Fibroblast of skin of abdomen (primary cell): ENCODE results near the gene OPRL1.
"Not testable (repeated sequence)": the region's sequence is repeated elsewhere in the genome, so short reads cannot be mapped to it uniquely, and the experiment has no call there.

ENCODE experiments used
- DNase-seq: peaks from one replicate; pipeline ENCODE4 v3.0.0-alpha.2; 2013

The OPRL1 gene

DNA sequence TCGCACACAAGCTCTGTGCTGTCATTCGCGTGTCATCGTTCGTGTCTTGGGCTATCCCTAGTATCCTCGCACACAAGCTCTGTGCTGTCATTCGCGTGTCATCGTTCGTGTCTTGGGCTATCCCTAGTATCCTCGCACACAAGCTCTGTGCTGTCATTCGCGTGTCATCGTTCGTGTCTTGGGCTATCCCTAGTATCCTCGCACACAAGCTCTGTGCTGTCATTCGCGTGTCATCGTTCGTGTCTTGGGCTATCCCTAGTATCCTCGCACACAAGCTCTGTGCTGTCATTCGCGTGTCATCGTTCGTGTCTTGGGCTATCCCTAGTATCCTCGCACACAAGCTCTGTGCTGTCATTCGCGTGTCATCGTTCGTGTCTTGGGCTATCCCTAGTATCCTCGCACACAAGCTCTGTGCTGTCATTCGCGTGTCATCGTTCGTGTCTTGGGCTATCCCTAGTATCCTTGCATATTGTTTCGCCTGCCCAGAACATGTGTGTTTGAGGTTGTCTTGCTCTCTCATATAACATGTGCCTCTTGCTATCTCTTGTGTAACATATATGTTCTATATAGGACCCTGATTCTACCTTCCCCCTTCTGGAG is 7.4 kb downstream of the OPRL1 start:
- not testable (repeated sequence) for DNase-seq

DNA sequence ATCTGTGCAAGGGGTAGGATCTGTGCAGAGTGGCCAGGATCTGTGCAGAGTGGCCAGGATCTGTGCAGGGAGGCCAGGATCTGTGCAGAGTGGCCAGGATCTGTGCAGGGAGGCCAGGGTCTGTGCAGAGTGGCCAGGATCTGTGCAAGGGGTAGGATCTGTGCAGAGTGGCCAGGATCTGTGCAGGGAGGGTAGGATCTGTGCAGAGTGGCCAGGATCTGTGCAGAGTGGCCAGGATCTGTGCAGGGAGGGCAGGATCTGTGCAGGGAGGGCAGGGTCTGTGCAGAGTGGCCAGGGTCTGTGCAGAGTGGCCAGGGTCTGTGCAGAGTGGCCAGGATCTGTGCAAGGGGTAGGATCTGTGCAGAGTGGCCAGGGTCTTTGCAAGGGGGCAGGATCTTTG is 8.7 kb downstream of the OPRL1 start:
- not testable (repeated sequence) for DNase-seq

DNA sequence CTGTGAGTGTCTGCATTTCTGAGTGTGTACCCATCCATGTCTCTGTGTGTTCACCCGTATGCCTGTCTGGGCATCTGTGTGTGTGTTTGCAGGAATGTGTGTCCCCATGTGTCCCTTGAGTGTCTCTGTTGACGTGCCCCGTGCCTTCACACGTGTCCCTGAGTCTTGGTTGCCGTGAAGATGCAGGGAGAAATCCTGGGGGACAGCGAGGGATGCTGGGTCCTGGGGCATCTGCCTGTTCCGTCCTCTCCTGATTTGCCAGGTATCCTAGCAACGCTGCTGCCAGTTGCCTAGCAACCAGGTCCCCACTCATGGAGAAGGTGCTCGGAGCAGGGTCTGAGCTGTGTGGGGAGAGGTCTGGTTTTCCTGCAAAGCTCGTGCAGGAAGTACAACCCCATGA is 10.3 kb downstream of the OPRL1 start:
- DNase-seq, result no peak

DNA sequence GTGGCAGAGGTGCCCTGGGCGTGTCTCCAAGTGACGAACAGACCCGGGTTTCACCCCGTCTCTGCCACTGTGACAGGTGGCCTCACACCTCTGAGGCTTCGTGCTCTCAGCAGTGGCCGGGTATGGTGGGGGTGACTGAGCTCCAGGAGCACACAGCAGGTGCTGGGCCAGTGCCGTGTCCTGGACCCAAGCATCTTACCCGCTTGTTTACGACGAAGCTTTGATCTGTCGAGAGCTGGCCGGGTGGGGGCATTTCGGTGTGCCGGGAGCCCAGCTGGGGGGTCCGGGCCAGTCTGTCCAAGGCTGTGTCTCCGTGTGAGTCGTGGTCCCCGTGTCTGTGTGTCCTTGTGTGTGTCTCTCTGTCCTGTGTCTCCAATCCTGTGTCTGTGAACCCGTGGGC is 11.5 kb downstream of the OPRL1 start:
- DNase-seq, result no peak

DNA sequence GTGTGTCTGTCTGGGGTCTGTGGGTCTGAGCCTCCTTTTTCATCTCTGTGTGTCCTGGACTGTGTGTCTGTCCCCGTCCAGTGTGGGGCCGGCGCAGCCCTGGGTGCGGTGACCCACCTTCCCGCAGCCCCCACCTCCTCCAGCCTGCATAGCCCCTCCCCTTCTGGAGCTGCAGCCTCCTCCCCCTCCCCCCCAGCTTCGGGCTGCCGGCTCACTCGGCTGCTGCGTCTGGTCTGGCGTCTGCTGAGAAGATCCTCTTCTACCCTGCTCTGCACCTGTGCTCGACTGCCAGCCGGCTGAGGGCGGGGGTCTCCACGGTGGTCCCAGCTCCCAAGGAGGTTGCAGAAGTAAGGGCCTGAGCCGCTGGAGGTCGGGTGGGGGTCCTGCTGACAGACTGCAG is 11.9 kb downstream of the OPRL1 start:
- DNase-seq, result no peak

DNA sequence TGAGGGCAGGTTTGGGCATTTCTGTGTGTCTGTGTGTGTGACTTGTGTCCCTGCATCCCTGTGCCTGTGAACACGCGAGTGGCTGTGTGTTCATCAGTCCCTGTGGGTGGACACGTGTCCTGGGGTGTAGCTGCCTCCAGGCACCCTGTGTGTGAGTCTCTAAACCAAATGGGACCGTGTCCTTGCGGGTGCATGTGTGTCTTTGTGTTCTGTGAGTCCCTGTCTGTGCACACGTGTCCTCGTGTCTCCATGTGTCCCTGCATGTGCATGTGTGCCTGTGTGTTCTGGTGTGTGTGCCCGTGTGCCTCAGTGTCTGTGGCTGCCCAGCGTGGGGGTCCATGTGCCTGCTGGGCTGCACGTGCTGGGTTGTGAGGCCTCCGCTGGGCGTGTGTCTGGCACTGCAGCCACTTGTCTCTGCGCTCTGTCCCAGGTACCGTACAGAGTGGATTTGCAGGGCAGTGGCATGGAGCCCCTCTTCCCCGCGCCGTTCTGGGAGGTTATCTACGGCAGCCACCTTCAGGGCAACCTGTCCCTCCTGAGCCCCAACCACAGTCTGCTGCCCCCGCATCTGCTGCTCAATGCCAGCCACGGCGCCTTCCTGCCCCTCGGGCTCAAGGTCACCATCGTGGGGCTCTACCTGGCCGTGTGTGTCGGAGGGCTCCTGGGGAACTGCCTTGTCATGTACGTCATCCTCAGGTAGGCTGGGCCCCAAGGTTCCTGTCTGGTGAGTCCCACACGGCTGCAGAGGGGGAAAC is 12.6 kb downstream of the OPRL1 start:
- no peak for DNase-seq

DNA sequence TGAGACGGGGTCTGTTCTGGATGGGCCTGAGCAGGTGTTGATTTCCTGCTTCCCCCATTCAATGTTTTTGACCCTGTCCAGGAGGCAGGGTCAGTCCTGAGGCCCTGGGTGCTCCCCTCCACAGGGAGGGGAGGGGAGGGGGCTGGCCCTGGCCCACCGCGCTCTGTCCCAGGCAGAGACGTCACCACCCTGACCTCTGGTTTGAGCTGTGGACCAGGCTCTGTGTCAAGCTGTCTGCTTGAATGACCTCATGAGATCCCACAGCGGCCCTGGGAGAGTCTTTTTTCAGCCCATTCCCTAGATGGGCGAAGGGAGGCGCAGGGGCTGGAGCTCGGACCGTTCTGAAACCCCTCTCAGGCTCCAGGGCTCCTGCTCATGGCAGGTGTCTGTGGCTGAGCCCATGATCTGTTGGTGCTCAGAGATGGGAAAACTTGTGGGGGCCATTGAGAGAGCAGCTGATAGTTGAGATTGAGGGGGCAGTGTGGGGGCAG is 13.2 kb downstream of the OPRL1 start:
- DNase-seq, result no peak

DNA sequence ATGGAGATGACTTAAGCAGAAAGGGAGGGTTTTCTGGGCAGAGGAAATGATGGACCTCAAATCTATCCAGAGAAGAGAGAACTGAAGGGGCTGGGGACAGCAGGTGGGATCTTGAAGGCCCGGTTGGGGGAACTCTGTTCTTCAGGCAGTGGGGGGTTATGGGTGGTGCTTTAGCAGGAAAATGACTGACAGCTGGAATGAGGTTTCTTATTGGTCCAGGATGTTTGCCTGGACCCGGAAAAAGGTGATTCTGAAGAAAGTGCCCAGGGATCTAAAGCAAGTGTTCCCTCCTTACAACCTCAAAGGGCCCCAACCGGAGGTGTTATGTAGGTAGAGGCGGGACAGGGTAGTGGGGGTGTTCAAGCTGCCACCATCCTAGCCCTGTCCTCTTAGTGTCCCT is 15.6 kb downstream of the OPRL1 start:
- no peak for DNase-seq

DNA sequence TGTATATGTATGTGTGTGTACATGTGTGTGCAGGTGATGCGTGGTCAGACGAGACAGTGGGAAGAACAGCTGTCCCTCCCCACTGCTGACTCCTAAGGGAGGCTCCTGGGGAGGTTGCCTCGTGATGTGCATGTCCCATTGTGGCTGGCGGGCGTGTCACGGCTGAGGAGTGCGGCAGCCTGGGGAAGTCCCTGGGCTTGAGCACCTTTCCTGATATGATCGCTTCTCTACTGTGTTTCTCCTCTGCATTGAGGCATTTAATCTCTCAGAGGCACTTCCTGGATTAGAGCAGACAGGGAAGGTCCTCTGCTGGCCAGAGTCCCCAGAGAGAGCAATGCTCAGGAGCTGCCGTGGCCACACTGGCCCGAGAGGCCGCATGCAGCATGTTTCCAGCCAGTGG is 16.0 kb downstream of the OPRL1 start:
- no peak for DNase-seq

DNA sequence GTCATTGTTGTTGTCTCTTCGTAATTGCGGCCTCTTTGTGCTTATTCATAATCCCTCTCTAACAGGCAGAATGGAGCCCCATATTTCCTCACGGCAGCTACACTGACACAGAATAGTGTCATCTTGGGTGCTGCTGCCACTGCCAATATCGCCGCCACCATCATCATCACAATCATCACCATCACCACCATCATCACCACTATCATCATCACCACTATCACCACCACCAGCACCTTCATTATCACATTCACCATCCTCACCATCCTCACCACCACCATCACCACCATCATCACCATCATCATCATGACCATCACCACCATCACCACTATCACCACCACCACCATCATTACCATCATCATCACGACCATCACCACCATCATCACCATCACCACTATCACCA is 16.7 kb downstream of the OPRL1 start:
- DNase-seq, result no peak

DNA sequence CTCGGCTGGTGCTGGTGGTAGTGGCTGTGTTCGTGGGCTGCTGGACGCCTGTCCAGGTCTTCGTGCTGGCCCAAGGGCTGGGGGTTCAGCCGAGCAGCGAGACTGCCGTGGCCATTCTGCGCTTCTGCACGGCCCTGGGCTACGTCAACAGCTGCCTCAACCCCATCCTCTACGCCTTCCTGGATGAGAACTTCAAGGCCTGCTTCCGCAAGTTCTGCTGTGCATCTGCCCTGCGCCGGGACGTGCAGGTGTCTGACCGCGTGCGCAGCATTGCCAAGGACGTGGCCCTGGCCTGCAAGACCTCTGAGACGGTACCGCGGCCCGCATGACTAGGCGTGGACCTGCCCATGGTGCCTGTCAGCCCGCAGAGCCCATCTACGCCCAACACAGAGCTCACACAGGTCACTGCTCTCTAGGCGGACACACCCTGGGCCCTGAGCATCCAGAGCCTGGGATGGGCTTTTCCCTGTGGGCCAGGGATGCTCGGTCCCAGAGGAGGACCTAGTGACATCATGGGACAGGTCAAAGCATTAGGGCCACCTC is 18.7 kb downstream of the OPRL1 start:
- DNase-seq, result no peak

DNA sequence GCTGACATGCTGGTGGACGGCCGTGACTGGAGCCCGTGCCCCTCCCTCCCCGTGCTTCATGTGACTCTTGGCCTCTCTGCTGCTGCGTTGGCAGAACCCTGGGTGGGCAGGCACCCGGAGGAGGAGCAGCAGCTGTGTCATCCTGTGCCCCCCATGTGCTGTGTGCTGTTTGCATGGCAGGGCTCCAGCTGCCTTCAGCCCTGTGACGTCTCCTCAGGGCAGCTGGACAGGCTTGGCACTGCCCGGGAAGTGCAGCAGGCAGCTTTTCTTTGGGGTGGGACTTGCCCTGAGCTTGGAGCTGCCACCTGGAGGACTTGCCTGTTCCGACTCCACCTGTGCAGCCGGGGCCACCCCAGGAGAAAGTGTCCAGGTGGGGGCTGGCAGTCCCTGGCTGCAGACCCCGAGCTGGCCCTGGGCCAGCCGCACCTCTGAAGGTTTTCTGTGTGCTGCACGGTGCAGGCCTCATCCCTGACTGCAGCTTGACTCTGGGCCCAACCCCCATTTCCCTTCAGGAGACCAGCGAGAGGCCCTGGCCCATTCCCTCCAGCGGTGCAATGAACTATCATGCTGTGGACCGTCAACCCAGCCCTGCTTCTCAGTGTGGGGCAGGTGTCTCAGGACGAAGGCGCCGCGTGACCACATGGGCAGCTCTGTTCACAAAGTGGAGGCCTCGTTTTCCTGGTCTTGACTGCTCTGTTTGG is 19.4 kb downstream of the OPRL1 start:
- DNase-seq, result no peak

DNA sequence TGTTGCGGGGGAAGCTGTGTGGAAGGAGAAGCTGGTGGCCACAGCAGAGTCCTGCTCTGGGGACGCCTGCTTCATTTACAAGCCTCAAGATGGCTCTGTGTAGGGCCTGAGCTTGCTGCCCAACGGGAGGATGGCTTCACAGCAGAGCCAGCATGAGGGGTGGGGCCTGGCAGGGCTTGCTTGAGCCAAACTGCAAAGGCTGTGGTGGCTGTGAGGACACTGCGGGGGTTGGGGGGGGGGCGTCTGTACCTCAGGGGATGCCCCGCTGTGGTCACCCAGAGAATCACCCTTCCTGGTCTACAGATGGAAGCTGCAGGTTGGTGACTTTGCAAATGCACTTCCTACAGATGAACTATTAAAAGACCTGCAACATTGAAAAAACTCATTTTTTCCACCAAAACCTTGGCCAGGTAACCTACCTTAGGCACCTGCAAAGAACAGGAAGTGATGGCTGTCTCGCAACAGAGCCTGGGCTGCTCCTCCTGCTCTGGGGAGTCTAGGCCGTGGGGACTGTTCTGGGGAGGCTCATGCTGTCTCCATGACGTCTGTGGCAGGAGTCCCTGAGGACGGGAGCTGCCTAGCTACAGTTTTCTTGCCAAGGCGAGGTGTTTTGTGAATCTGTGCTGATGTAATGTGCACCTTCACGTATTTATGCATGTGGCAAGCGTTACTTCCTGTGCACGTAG is 20.1 kb downstream of the OPRL1 start:
- DNase-seq, result no peak

DNA sequence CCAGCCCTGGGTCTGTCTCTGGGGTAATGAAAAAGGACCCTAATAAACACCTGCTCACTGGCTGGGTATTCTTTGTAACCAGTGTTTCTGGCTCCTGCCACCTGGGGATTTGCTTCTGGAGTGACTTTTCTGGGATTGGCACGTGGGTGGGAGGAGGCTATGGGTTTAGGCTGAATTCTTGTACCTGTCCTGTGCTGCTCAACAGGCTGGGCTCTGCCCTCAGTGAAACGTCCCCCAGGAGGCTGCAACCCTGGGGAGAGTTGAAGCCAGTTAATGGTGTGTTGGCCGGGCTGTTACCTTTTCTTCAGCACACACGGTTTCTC is 20.6 kb downstream of the OPRL1 start:
- DNase-seq, result no peak

DNA sequence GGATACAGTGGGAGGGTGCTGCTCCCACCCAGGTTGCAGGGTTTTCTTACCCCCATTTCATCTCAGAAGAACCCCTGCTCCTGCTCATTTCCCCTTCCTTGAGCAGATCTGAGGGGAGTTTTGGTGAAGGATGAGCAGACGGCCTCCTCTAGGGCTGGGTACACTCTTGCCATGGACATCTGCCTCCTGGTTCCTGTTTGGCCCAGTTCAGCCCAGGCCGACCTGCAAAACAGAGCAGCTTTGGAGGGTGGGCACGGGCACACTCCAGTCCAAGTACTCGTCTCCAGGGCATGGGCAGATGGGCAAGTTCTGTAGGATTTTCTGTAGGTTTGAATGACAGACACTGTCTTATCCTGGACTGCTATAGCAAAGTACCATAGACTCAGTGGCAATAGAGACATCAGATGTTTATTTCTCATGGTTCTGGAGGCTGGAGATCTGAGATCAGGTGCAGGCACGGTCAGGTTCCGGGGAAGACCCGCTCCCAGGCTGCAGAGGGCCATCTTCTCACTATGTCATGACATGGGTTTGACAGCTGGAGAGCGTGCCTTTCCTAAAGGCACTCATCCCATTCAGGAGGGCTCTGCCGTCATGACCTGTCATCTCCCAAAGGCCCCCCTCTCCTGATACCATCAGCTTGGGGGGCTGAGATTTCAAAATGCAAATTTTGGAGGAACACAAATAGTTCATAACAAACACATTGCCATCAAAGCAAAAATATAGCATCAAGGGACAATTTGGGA is 21.2 kb downstream of the OPRL1 start:
- DNase-seq, result no peak

DNA sequence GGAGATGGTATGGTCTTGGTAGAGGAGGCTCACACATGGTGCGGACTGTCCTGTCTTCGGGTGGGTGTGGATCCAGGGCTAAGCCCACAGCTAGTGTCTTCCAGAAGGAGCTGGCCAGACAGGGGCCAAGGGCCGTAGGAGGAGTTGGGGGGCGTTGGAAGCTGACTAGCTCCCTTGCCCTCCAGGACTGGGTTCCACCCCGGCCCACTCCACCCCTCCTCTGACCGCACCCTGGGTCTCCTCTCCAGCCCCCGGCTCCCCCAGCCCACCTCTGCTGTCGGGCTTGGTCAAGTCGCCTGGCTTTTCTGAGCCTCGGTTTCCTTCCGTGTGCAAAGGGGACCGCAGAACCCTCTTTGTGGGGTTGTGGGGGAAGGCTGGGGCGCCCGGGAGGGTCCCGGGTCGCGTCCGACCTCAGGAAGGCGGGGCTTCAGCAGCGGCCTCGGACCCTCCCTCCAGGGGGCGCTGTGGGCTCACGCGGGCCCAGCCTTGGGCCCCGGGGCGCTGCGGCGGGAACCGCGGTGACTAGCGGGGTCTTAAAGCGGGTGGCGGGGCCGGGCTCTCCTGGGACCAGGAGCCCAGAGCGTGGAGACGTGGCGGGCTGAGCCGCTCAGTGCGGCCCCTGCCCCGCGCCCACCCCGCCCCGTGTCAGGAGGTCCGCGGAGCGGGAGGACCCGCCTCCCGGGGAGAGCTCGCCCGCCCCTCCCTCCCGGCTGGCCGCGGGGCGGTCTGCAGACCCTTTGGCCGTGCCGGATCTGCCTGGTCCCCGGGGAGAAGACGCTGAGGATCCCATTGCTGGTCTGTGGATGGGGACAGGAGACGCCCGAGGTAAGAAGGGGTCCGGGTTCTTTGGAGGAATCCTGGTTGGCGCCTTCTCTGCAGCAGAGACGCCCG is 22.1 kb downstream of the OPRL1 start:
- no peak for DNase-seq

DNA sequence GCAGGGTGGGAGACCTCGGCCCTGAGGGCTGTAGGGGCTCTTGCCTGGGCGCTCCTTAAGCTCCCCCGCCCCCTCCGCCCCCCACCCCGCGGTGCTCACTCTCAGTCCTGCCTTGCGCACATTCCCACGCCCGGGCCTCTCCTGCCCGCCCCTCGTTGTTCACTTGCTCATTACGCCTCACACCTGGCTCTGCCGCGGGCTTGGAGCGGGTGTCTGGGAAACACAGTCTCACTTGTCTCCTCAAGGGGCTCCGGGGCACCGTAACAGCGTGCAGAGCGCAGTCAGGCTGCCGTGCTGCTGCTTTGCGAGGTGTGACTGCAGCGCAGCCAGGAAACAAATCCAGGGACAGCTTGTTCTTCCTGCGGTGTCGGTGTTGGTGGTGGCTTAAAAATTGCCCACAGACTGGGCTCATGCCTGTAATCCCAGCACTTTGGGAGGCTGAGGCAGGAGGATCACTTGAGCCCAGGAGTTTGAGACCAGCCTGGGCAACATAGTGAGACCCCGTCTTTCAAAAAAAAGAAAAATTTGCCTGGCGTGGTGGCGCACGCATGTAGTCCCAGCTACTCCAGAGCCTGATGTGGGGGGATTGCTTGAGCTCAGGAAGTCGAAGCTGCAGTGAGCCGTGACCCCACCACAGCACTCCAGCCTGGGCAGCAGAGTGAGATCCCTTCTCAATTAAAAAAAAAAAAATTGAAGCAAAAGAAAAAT is 22.9 kb downstream of the OPRL1 start:
- no peak for DNase-seq

DNA sequence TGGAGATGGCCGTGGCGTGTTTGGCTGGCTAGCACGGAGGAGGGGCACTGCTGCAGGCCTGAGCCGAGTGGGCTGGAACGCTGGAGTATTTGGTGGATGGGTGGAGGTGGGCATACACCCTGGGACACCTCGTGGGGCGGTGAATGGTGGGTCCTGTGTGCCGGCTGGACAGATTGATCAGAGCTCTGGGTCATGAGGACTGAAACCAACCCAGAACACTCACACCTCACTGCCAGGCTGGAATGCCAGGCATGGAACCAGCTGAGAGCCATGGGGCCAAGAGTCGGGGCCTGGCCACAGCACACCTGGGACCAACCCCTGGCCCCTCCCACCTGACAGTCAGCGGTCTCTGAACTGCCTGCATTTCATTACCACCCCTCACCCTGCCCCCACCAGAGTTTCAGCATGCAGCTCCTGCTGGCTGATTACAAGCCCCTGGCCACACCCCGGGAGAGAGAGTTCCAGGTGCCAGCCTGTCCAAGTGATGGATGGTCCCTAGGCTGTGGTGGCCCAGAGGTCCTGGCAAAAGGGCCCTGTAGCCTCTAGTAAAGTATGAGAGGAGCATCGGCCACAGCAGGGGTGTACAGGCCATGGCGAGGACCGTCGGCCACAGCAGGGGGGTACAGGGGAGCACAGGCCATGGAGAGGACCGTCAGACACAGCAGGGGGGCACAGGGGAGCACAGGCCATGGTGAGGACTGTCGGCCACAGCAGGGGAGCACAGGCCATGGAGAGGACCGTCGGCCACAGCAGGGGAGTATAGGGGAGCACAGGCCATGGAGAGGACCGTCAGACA is 24.2 kb downstream of the OPRL1 start:
- DNase-seq, result no peak

DNA sequence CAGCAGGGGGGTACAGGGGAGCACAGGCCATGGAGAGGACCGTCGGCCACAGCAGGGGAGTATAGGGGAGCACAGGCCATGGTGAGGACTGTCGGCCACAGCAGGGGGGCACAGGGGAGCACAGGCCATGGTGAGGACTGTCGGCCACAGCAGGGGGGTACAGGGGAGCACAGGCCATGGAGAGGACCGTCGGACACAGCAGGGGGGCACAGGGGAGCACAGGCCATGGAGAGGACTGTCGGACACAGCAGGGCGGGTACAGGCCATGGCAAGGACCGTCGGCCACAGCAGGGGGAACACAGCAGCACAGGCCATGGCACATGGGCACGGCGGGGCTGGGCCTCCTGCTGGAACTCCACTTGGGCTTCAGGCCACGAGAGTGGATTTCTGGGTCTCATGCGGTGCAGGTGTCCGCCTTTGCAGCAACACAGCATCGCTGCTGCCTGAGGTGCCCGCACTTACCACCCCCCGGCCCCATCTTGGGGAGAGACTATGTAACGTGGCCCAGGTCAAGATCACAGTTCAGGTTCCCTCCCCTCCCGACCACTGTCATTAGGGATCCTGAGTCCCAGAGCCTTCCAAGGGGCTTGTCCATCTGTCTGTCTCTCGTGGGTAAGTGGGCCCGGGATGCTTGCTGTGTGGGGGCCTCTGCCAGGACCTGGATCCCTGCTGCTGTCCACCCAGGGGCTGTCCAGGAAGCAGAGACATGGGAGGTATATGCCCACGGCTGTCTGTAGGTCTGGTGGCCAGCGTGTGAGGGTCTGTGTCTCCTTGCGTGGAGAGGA is 25.0 kb downstream of the OPRL1 start:
- DNase-seq, result no peak
